H9 (cell line): ENCODE results near the gene COL4A4. TPM values are rescaled to one million over a fixed set of nuclear protein-coding genes. Genes with fewer than 3 reads are reported as not detected.

Experiments
- DNase-seq: peaks from one replicate; pipeline ENCODE4 v3.0.0-alpha.2; 2017
- H2AFZ ChIP-seq: one replicate; pipeline ENCODE4 v1.6.1; 2013; ENCODE audit warnings: mild to moderate bottlenecking, low read length, control low read depth, moderate library complexity
- H2AK5ac ChIP-seq: 2 replicates; pipeline ENCODE4 v1.6.1; 2013; ENCODE audit warnings: low read length, control low read depth, mixed read lengths; ENCODE audit not compliant: insufficient read length
- H2BK120ac ChIP-seq: one replicate; pipeline ENCODE4 v1.6.1; 2013; ENCODE audit warnings: low read depth, mild to moderate bottlenecking, low read length, control low read depth, inconsistent platforms; ENCODE audit not compliant: poor library complexity, severe bottlenecking
- H2BK12ac ChIP-seq: 2 replicates; pipeline ENCODE4 v1.6.1; 2013; ENCODE audit warnings: low read length, control low read depth, mixed read lengths, low read depth; ENCODE audit not compliant: insufficient read length
- H2BK15ac ChIP-seq: 2 replicates; pipeline ENCODE4 v1.6.1; 2013; ENCODE audit warnings: low read depth, low read length, control low read depth
- H2BK20ac ChIP-seq: one replicate; pipeline ENCODE4 v1.6.1; 2013; ENCODE audit warnings: low read depth, mild to moderate bottlenecking, low read length, control low read depth, inconsistent platforms; ENCODE audit not compliant: poor library complexity, severe bottlenecking
- H2BK5ac ChIP-seq: 2 replicates; pipeline ENCODE4 v1.6.1; 2013; ENCODE audit warnings: low read length, control low read depth, mixed read lengths; ENCODE audit not compliant: insufficient read length
- H3K14ac ChIP-seq: 2 replicates; pipeline ENCODE4 v1.6.1; 2013; ENCODE audit warnings: low read length, control low read depth; ENCODE audit not compliant: insufficient read depth
- H3K18ac ChIP-seq: 2 replicates; pipeline ENCODE4 v1.6.1; 2013; ENCODE audit warnings: low read depth, mild to moderate bottlenecking, mixed read lengths, low read length, control low read depth; ENCODE audit not compliant: insufficient read length
- H3K23ac ChIP-seq: 2 replicates; pipeline ENCODE4 v1.6.1; 2013; ENCODE audit warnings: low read length, control low read depth, mixed read lengths, low read depth; ENCODE audit not compliant: insufficient read length
- H3K23me2 ChIP-seq: 2 replicates; pipeline ENCODE4 v1.6.1; 2013; ENCODE audit warnings: low read depth, mild to moderate bottlenecking, mixed read lengths, low read length, control low read depth; ENCODE audit not compliant: insufficient read length, poor library complexity, severe bottlenecking
- H3K27ac ChIP-seq: 2 replicates; pipeline ENCODE4 v1.5.1; 2013; ENCODE audit warnings: low read length, control low read depth, mixed read lengths, low read depth; ENCODE audit not compliant: insufficient read length
- H3K27me3 ChIP-seq: 2 replicates; pipeline ENCODE4 v1.6.1; 2013; ENCODE audit warnings: low read length, control low read depth, inconsistent platforms; ENCODE audit not compliant: insufficient read depth
- H3K4ac ChIP-seq: 2 replicates; pipeline ENCODE4 v1.6.1; 2013; ENCODE audit warnings: low read depth, mild to moderate bottlenecking, control low read depth, inconsistent platforms, low read length, moderate library complexity
- H3K4me1 ChIP-seq: 2 replicates; pipeline ENCODE4 v1.6.1; 2013; ENCODE audit warnings: low read length, control low read depth, inconsistent platforms; ENCODE audit not compliant: insufficient read depth
- H3K4me2 ChIP-seq: 2 replicates; pipeline ENCODE4 v1.6.1; 2013; ENCODE audit warnings: low read length, control low read depth, mixed read lengths; ENCODE audit not compliant: insufficient read length, insufficient read depth
- H3K56ac ChIP-seq: 2 replicates; pipeline ENCODE4 v1.6.1; 2013; ENCODE audit warnings: low read depth, mild to moderate bottlenecking, mixed read lengths, low read length, control low read depth; ENCODE audit not compliant: insufficient read length
- H3K79me1 ChIP-seq: 2 replicates; pipeline ENCODE4 v1.6.1; 2013; ENCODE audit warnings: low read depth, mild to moderate bottlenecking, moderate library complexity, low read length, control low read depth, inconsistent platforms; ENCODE audit not compliant: insufficient read depth, poor library complexity, severe bottlenecking
- H3K79me2 ChIP-seq: 2 replicates; pipeline ENCODE4 v1.6.1; 2013; ENCODE audit warnings: low read length, control low read depth, inconsistent platforms; ENCODE audit not compliant: insufficient read depth
- H3K9ac ChIP-seq: 2 replicates; pipeline ENCODE4 v1.6.1; 2013; ENCODE audit warnings: low read length, control low read depth, mixed read lengths; ENCODE audit not compliant: insufficient read length; ENCODE audit errors: extremely low read depth
- H3K9me3 ChIP-seq: one replicate; pipeline ENCODE4 v1.6.1; 2013; ENCODE audit warnings: low read depth, low read length, inconsistent platforms; ENCODE audit not compliant: control insufficient read depth
- H3T11ph ChIP-seq: one replicate; pipeline ENCODE4 v1.6.1; 2013; ENCODE audit warnings: mild to moderate bottlenecking, low read length, control low read depth, inconsistent platforms
- H4K20me1 ChIP-seq: one replicate; pipeline ENCODE4 v1.6.1; 2013; ENCODE audit not compliant: control insufficient read depth, insufficient read length, insufficient read depth
- H4K5ac ChIP-seq: 2 replicates; pipeline ENCODE4 v1.6.1; 2013; ENCODE audit warnings: low read depth, mild to moderate bottlenecking, mixed read lengths, low read length, control low read depth; ENCODE audit not compliant: insufficient read length
- H4K8ac ChIP-seq: replicated peaks from 2 replicates; pipeline ENCODE4 v1.6.1; 2013; ENCODE audit warnings: low read length, control low read depth, mixed read lengths, low read depth; ENCODE audit not compliant: insufficient read length
- H4K91ac ChIP-seq: 2 replicates; pipeline ENCODE4 v1.6.1; 2013; ENCODE audit warnings: low read depth, mild to moderate bottlenecking, moderate library complexity, mixed read lengths, low read length, control low read depth; ENCODE audit not compliant: insufficient read length
- H3K27ac Mint-ChIP-seq, 3 experiments: 2 replicates in 2 of 3; 3 replicates in 1 of 3; pipeline ENCODE4 v1.8.0; 2020 to 2021; ENCODE audit warnings: mixed read lengths in 3 of 3, mild to moderate bottlenecking in 1 of 3, moderate library complexity in 1 of 3
- H3K27me3 Mint-ChIP-seq: 2 replicates; pipeline ENCODE4 v1.8.0; 2021; ENCODE audit warnings: low read depth, mild to moderate bottlenecking, moderate library complexity, mixed read lengths
- H3K36me3 Mint-ChIP-seq, 3 experiments: 2 replicates in 2 of 3; 3 replicates in 1 of 3; pipeline ENCODE4 v1.8.0; 2020 to 2021; ENCODE audit warnings: low read depth in 3 of 3, mixed read lengths in 3 of 3; ENCODE audit not compliant: insufficient read depth in 1 of 3
- H3K4me1 Mint-ChIP-seq, 2 experiments: 2 replicates each; pipeline ENCODE4 v1.8.0; 2020; ENCODE audit warnings: mixed read lengths in 2 of 2
- H3K4me3 Mint-ChIP-seq, 2 experiments: 2 replicates in 1 of 2; 3 replicates in 1 of 2; pipeline ENCODE4 v1.8.0; 2020 to 2021; ENCODE audit warnings: mild to moderate bottlenecking in 2 of 2, mixed read lengths in 2 of 2, moderate library complexity in 1 of 2
- H3K9me3 Mint-ChIP-seq, 2 experiments: 2 replicates in 1 of 2; 3 replicates in 1 of 2; pipeline ENCODE4 v1.8.0; 2020; ENCODE audit warnings: mild to moderate bottlenecking in 2 of 2, mixed read lengths in 2 of 2, moderate library complexity in 1 of 2
- WGBS: extraction: QIAGEN DNeasy Blood & Tissue Kit; methylation state at CpG from one replicate; pipeline ENCODE4 v1.1.7; 2013; ENCODE audit warnings: missing lambda C conversion rate, low lambda C conversion rate, mixed read lengths; ENCODE audit not compliant: insufficient read length; ENCODE audit errors: extremely low coverage; 5-methylcytosine and 5-hydroxymethylcytosine counted together
- total RNA-seq: library from RNA; stranded (reverse); gene quantifications from 2 replicates; pipeline ENCODE4 v1.2.1, GENCODE V29; 2021
- TF ChIP-seq, protein P1 (sequence below): fragments of 200-600 bp; sonication (generic); conservative IDR thresholded peaks from 3 replicates; pipeline ENCODE4 v1.8.0; 2021; ENCODE audit warnings: antibody characterized with exemption, mild to moderate bottlenecking

COL4A4 gene
- total RNA-seq, 1 experiment from 2014 or later, result 0.92 TPM

DNA sequence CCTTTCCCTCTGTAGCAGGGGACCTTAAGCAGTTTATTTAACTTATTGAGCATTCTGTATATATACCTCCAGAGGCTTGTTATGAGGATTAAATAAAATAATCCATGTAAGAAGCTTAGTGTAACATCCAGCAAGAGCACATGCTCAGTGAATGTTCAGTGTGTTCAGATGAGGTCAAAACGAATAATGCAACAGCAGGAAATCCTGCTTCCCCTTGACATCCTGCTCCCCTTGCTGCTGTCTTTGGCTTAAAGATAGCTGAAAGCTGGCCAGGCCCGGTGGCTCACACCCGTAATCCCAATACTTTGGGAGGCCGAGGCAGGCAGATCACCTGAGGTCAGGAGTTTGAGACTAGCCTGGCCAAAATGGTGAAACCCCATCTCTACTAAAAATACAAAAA, 68.7 kb downstream of the COL4A4 start:
- Histone ChIP-seq H3T11ph (no peak overlapping the region), H3K4ac (no peak overlapping the region), H3K9me3 (no peaks in the 10 kb centered on the region), H3K27ac (no peak overlapping the region), H3K79me1 (no peaks in the 10 kb centered on the region), H2BK20ac (no peak overlapping the region), H3K79me2 (no peaks in the 10 kb centered on the region), H4K5ac (no peak overlapping the region), H3K18ac (no peak overlapping the region), H3K4me1 (no peaks in the 10 kb centered on the region), H2BK12ac (no peak overlapping the region), H3K27me3 (no peaks in the 10 kb centered on the region), H3K4me2 (no peak overlapping the region), H3K9ac (no peak overlapping the region), H2AK5ac (no peak overlapping the region), H3K23ac (no peak overlapping the region), H4K8ac (no peak overlapping the region), H3K23me2 (no peaks in the 10 kb centered on the region), H3K14ac (no peak overlapping the region), H2AFZ (no peak overlapping the region), H4K91ac (no peak overlapping the region), H2BK15ac (no peak overlapping the region), H4K20me1 (no peaks in the 10 kb centered on the region), H2BK120ac (no peak overlapping the region), H3K56ac (no peak overlapping the region), H2BK5ac (no peak overlapping the region)
- no peak for DNase-seq
- Mint-ChIP-seq H3K9me3 (peaks cover 0 to 2% of the 10 kb centered on the region in 2 experiments; a peak in 2 of 5 replicates), H3K4me3 (no peak overlapping the region), H3K27me3 (no peaks in the 10 kb centered on the region), H3K4me1 (no peaks in the 10 kb centered on the region), H3K36me3 (peaks cover 0 to 6% (median 0%) of the 10 kb centered on the region in 3 experiments; a peak in 1 of 7 replicates), H3K27ac (no peak overlapping the region)
- WGBS, result no CpG with 5 or more reads among the region's 4 CpGs
- TF ChIP-seq, protein P1, sequence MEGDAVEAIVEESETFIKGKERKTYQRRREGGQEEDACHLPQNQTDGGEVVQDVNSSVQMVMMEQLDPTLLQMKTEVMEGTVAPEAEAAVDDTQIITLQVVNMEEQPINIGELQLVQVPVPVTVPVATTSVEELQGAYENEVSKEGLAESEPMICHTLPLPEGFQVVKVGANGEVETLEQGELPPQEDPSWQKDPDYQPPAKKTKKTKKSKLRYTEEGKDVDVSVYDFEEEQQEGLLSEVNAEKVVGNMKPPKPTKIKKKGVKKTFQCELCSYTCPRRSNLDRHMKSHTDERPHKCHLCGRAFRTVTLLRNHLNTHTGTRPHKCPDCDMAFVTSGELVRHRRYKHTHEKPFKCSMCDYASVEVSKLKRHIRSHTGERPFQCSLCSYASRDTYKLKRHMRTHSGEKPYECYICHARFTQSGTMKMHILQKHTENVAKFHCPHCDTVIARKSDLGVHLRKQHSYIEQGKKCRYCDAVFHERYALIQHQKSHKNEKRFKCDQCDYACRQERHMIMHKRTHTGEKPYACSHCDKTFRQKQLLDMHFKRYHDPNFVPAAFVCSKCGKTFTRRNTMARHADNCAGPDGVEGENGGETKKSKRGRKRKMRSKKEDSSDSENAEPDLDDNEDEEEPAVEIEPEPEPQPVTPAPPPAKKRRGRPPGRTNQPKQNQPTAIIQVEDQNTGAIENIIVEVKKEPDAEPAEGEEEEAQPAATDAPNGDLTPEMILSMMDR, result no peak
